ENCODE results near the gene DENND4A. TPM values are rescaled to one million over a fixed set of nuclear protein-coding genes. Genes with fewer than 3 reads are reported as not detected.

DENND4A gene
- total and polyA plus RNA-seq, 2 of the 4 experiments (the other 2 are of a cell fraction), result 4.1 to 17.7 TPM

DNA sequence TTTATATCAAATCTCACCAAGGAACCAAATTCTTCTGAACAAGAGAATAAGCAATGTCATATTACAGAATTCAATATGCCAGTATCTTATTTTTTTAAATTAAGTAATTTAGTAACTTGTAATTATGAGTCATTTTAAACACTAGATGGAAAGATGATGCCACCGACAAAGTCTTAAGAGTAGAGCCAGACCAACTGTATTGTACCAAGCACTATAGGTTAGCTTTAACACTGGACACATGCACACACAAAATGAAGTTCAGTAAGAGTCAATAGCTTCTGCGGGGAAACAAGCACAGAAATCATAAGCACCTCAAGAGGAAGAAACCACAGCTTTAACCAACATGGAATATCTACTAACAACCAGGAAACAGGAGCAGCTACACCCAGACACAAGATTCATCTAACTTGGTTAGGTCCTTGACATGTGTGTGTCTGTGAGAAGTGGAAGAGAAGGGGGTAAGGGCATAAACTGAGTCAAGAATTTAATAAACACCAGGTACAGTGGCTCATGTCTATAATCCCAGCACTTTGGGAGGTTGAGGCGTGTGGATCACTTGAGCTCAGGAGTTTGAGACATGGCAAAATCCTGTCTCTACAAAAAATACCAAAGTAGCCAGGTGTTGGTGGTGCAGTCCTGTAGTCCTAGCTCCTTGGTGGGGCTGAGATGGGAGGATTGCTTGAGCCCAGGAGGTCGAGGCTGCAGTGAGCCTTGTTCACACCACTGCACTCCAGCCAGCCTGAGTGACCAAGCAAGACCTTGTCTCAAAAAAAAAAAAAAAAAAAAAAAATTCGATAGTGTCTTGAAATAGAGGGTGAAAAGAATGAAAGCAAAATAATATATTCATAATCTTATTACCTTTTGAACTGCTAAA is 28.9 kb downstream of the DENND4A start:
- no peak overlapping the region for H3K4ac ChIP-seq (ENCODE audit: low read depth, low read length)
- H3K27ac ChIP-seq (ENCODE audit: insufficient read depth, low read length), result no peak overlapping the region
- peaks cover 6% of the 10 kb centered on the region; the same call in 1 of the 2 replicates for H4K20me1 ChIP-seq (ENCODE audit: insufficient read depth, low read length)
- ATAC-seq (ENCODE audit: low read depth) (no peak), DNase-seq (peak; percentile 16)
- H3K56ac ChIP-seq (ENCODE audit: extremely low read depth, insufficient read depth, low read length), result no peak overlapping the region
- WGBS, 2 experiments (ENCODE audit: extremely low coverage in 2 of 2, insufficient read length in 1 of 2), result no CpG with 5 or more reads among the region's 5 CpGs
- dilution Hi-C loops (cut with HindIII; ENCODE audit: low sequenced_read_pairs, unreplicated experiment), result no loop called here
- POLR2A ChIA-PET (ENCODE audit: unreplicated experiment), result no interaction called here
- no peak overlapping the region for H4K8ac ChIP-seq (ENCODE audit: low read depth in 2 of 2, low read length in 2 of 2)
- TF ChIP-seq POLR2A (IDR thresholded peaks at IDR 0.05; ENCODE audit: low read depth, low read length) (no peak), CTCF (conservative IDR thresholded peaks at IDR 0.05; ENCODE audit: low read depth, low read length) (no peak), FOS (IDR thresholded peaks at IDR 0.05; ENCODE audit: low read depth, low read length) (no peak), RFX5 (IDR thresholded peaks at IDR 0.05; ENCODE audit: low read depth, low read length) (no peak), MAZ (IDR thresholded peaks at IDR 0.05; ENCODE audit: borderline replicate concordance, low read depth, low read length) (no peak), RCOR1 (IDR thresholded peaks at IDR 0.05; ENCODE audit: insufficient replicate concordance, low read length) (no peak), MXI1 (IDR thresholded peaks at IDR 0.05; ENCODE audit: borderline replicate concordance, low read depth, low read length) (no peak), MAFK (IDR thresholded peaks at IDR 0.05; ENCODE audit: low read depth, low read length) (no peak)
- no peak overlapping the region for H3K4me3 ChIP-seq (ENCODE audit: insufficient read depth, low read depth, low read length)
- no TSS peak for BruUV-seq (replicated peaks)
- H3K23ac ChIP-seq (ENCODE audit: low read depth, low read length), result 0 out of 2 replicates have a peak overlapping the region, but pooled peaks have one; percentile 45
- H2AK5ac ChIP-seq (ENCODE audit: low read depth, low read length), result no peak overlapping the region; the same call in 1 of the 2 replicates
- no peak overlapping the region for H2BK20ac ChIP-seq (ENCODE audit: low read depth, low read length)
- H4K91ac ChIP-seq (ENCODE audit: insufficient read depth, low read depth, low read length), result no peak overlapping the region
- H3K27me3 ChIP-seq (ENCODE audit: control insufficient read depth, insufficient read depth, low read length), result no peaks in the 10 kb centered on the region
- in situ Hi-C loops (cut with MboI; ENCODE audit: low sequenced_read_pairs), result no loop called here
- no peak overlapping the region for H2BK15ac ChIP-seq (ENCODE audit: low read depth, low read length)
- CTCF ChIA-PET, result no interaction called here
- H2AFZ ChIP-seq (replicated peaks; ENCODE audit: low read length, poor library complexity), result no peak overlapping the region
- H2BK120ac ChIP-seq (ENCODE audit: low read depth, low read length), result no peak overlapping the region
- H3K79me1 ChIP-seq (ENCODE audit: low read depth in 1 of 2, low read length in 2 of 2), result peaks cover 13 to 35% of the 10 kb centered on the region in 2 experiments; a peak in 3 of 4 replicates
- intact Hi-C loops (cut with micrococcal nuclease), result no loop called here
- H3K9ac ChIP-seq (ENCODE audit: low read depth, low read length), result no peak overlapping the region
- H3K18ac ChIP-seq (ENCODE audit: low read depth, low read length), result peak overlapping the region; percentile 56; the same call in 1 of the 2 replicates
- no peaks in the 10 kb centered on the region for H3K9me3 ChIP-seq (ENCODE audit: control insufficient read depth, insufficient read depth, low read length)
- H3K4me1 ChIP-seq (ENCODE audit: control insufficient read depth, insufficient read depth, low read length), result peaks cover 10% of the 10 kb centered on the region
- H3K4me2 ChIP-seq (ENCODE audit: low read depth, low read length), result no peak overlapping the region
- 0 out of 2 replicates have a peak overlapping the region, but pooled peaks have one; percentile 44 for H4K5ac ChIP-seq (ENCODE audit: low read depth, low read length)
- H2BK5ac ChIP-seq (ENCODE audit: low read depth, low read length, poor library complexity, severe bottlenecking), result no peak overlapping the region
- H2AK9ac ChIP-seq (replicated peaks; ENCODE audit: low read depth, low read length, poor library complexity), result no peak overlapping the region
- H3K14ac ChIP-seq (replicated peaks; ENCODE audit: low read depth, low read length), result no peak overlapping the region
- H3K36me3 ChIP-seq (ENCODE audit: control insufficient read depth, insufficient read depth, low read length), result no peaks in the 10 kb centered on the region; the same call in 1 of the 2 replicates
- H3K9me1 ChIP-seq (ENCODE audit: insufficient read depth, low read length), result peaks cover 4% of the 10 kb centered on the region
